Testis (tissue), 3 donors: Measurements from ENCODE around the gene NPC2. TPM values are rescaled to one million over a fixed set of nuclear protein-coding genes. Genes with fewer than 3 reads are reported as not detected.

Experiments
- DNase-seq: peaks from one replicate; pipeline ENCODE4 v3.0.0-alpha.2; 2019
- H3K27ac ChIP-seq, 2 donors: fragments of 200-600 bp; sonication (generic); one replicate each; pipeline ENCODE4 v1.5.1; 2019
- H3K27me3 ChIP-seq: fragments of 200-600 bp; sonication (generic); one replicate; pipeline ENCODE4 v1.5.1; 2019
- H3K36me3 ChIP-seq: fragments of 200-600 bp; sonication (generic); one replicate; pipeline ENCODE4 v1.5.1; 2017; ENCODE audit warnings: low read depth; ENCODE audit errors: missing control alignments
- H3K4me1 ChIP-seq: fragments of 200-600 bp; sonication (generic); one replicate; pipeline ENCODE4 v1.5.1; 2019
- H3K4me3 ChIP-seq, 2 donors: fragments of 200-600 bp; sonication (generic); one replicate each; pipeline ENCODE4 v1.5.1; 2017 to 2019
- H3K9me3 ChIP-seq: fragments of 200-600 bp; sonication (generic); one replicate; pipeline ENCODE4 v1.5.1; 2017
- POLR2A ChIP-seq: fragments of 450-650 bp; IDR thresholded peaks from one replicate; pipeline ENCODE4 v1.6.1; 2017; ENCODE audit warnings: antibody characterized with exemption, mild to moderate bottlenecking, moderate library complexity
- WGBS, 2 donors: methylation state at CpG; one replicate each; pipeline ENCODE4 v1.1.5; 2018; 5-methylcytosine and 5-hydroxymethylcytosine counted together
- intact Hi-C: fragments of 100-400 bp; cut with DNase I; formaldehyde crosslinking; loops from one replicate; pipeline ENCODE4 v1.15.1; 2023; ENCODE audit warnings: low total_unique reads
- polyA plus RNA-seq: library from polyadenylated mRNA; stranded (reverse); fragments of 350-450 nt; fragmentation: Illumina TruSeq; extraction: RNeasy Lipid Tissue Mini Kit (QIAGEN cat#74804); gene quantifications from one replicate; pipeline ENCODE4 v1.2.3, GENCODE V29; 2014; ENCODE audit warnings: low read depth, low replicate concordance; ENCODE audit not compliant: insufficient read depth
- total RNA-seq, 2 donors: library from RNA; depleted of rRNA; stranded (reverse); fragments of >200 nt; gene quantifications; one replicate each; pipeline ENCODE4 v1.2.3, GENCODE V29; 2016
- TF ChIP-seq, protein P1 (sequence below), 3 experiments: fragments of 450-650 bp in 2 of 3; fragments of 200-600 bp in 1 of 3; sonication (generic) in 1 of 3; IDR thresholded peaks; one replicate each; pipeline ENCODE4 v1.5.1; 2016 to 2019; ENCODE audit warnings: antibody characterized with exemption in 3 of 3, mild to moderate bottlenecking in 2 of 3, moderate library complexity in 1 of 3

Gene NPC2
- total and polyA plus RNA-seq, 3 donors from 2014 or later, result 291 to 628 (median 393) TPM

DNA sequence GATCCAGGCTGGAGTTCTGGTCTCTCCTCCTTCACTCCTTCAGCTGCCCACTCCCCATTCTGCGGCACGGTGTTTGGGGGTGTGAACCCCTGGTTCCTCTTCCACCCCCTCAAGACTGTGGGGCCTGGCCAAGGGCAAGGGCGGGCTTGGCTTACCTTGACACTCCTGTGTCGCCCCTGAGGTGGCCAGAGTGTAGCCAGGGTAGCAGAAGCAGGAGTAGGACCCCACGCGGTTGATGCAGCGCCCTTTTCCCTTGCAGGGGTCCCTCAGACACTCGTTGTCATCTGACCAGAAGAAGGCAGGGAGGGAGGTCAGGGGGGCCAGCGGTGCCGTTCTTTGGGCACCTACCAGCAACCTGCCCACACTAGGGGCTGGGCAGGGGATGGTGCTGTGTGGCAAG, 28.7 kb upstream of the NPC2 start:
- Histone ChIP-seq H3K27me3 (no peaks in the 10 kb centered on the region), H3K9me3 (no peaks in the 10 kb centered on the region), H3K4me1 (peaks cover 20% of the 10 kb centered on the region), H3K4me3 (no peak overlapping the region), H3K27ac (no peak overlapping the region), H3K36me3 (no peaks in the 10 kb centered on the region)
- no peak for DNase-seq
- TF ChIP-seq, protein P1, sequence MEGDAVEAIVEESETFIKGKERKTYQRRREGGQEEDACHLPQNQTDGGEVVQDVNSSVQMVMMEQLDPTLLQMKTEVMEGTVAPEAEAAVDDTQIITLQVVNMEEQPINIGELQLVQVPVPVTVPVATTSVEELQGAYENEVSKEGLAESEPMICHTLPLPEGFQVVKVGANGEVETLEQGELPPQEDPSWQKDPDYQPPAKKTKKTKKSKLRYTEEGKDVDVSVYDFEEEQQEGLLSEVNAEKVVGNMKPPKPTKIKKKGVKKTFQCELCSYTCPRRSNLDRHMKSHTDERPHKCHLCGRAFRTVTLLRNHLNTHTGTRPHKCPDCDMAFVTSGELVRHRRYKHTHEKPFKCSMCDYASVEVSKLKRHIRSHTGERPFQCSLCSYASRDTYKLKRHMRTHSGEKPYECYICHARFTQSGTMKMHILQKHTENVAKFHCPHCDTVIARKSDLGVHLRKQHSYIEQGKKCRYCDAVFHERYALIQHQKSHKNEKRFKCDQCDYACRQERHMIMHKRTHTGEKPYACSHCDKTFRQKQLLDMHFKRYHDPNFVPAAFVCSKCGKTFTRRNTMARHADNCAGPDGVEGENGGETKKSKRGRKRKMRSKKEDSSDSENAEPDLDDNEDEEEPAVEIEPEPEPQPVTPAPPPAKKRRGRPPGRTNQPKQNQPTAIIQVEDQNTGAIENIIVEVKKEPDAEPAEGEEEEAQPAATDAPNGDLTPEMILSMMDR (IDR thresholded peaks at IDR 0.05), result no peak
- no peak for TF ChIP-seq POLR2A
- intact Hi-C loops, result no loop called here
- WGBS, 2 donors, result 93 to 96% methylated on average over 4 to 10 of the region's 10 CpGs

DNA sequence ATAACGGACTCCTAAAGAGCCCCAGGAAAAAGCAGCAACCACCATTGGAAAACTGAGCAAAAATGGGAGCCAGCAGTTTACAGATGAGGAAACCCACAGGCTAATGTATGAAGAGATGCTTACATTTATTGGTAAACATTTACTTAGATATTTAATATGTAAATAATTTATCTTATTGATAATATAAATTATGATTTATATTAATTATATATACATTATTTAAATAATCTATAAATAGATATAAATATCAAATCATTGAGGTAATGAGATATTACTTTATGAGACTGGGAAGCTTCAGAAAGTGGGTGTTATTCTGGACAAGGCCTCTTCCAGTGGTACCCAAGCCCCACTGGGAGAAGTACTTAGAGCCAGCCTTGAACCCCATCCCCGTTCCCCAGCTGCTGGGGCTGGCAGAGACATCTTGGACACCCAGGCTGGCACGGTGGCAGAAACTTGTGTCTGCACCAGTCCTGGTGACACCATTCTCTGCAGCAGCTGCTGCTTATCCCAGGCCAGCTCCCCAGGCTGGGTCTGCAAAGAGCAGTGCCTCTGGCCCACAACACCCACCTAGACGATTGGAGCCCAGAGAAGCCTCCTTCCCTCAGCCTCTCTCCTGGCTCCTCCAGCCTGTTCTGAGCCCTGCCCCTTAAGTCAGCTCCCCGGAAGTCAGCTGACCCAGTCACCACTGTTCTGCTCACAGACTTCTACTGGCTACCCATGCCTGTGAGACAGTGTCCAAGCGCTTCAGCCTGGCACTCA, 26.4 kb upstream of the NPC2 start:
- no peaks in the 10 kb centered on the region for H3K9me3 ChIP-seq
- H3K27ac ChIP-seq, result no peak overlapping the region
- no peak for DNase-seq
- intact Hi-C loops, result no loop called here
- no peaks in the 10 kb centered on the region for H3K36me3 ChIP-seq
- no peaks in the 10 kb centered on the region for H3K27me3 ChIP-seq
- TF ChIP-seq POLR2A, result no peak
- TF ChIP-seq, protein P1 (IDR thresholded peaks at IDR 0.05), result no peak
- WGBS, 2 donors, result 86% methylated on average over 6 of the region's 6 CpGs
- H3K4me3 ChIP-seq, result no peak overlapping the region
- H3K4me1 ChIP-seq, result peaks cover 6% of the 10 kb centered on the region

DNA sequence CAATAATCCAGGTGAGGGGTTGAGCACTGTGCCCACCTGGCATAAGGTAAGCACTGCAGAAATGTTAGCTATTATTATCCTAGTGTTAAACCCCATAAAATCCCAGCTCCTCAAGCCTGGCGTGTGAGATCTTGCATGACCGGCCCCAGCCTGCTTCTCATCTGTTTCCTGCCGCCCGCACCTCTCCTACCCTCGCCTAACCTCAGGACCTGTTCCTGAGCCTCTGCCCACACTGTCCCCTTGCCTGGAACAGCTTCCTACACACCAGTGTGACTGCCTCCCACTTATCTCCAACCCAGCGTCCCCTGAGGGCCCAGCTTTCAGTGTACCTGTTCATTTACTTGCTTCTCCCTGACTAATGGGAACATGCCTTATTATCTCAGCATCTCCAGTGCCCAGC, 25.1 kb upstream of the NPC2 start:
- no peak overlapping the region for H3K27ac ChIP-seq
- H3K4me3 ChIP-seq, result no peak overlapping the region
- TF ChIP-seq, protein P1 (IDR thresholded peaks at IDR 0.05), result no peak
- TF ChIP-seq POLR2A, result no peak
- intact Hi-C loops, result no loop called here
- no peaks in the 10 kb centered on the region for H3K36me3 ChIP-seq
- H3K9me3 ChIP-seq, result no peaks in the 10 kb centered on the region
- no peaks in the 10 kb centered on the region for H3K27me3 ChIP-seq
- DNase-seq, result no peak
- H3K4me1 ChIP-seq, result no peaks in the 10 kb centered on the region
- WGBS, 2 donors, result 79 to 89% methylated on average over 6 of the region's 6 CpGs

DNA sequence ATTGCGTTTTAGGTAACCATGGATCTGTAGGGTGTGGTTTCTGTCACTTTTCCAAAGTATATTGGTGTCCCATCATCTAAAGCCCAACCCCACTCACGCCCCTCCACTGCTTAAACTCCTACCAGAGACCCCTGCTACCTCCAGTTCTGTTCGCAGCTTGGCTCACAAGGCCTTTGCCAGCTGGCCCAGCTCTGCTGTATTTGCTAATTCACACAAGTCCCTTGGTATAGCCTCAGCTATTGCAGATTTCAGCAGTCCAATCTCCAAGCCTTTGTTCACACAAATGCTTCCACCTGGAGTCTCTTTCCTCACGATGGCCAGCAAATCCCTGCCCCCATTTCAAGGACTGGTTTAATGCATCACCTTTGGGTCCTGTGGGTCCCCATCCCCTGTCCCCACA, 24.6 kb upstream of the NPC2 start:
- Histone ChIP-seq H3K9me3 (no peaks in the 10 kb centered on the region), H3K36me3 (no peaks in the 10 kb centered on the region), H3K27me3 (no peaks in the 10 kb centered on the region), H3K4me3 (no peak overlapping the region), H3K4me1 (no peaks in the 10 kb centered on the region), H3K27ac (no peak overlapping the region)
- intact Hi-C loops, result no loop called here
- no peak for TF ChIP-seq POLR2A
- TF ChIP-seq, protein P1 (IDR thresholded peaks at IDR 0.05), result no peak
- 82 to 94% methylated on average over 4 of the region's 4 CpGs for WGBS, 2 donors
- DNase-seq, result no peak
